DOHH2 (cell line): Measurements from ENCODE around the gene ABCC11.

ENCODE experiments used
- CTCF ChIP-seq: fragments of 200-600 bp; sonication (generic); IDR thresholded peaks from one replicate; pipeline ENCODE4 v1.5.1; 2014; ENCODE audit warnings: antibody characterized with exemption, mild to moderate bottlenecking, low read depth, low read length; ENCODE audit not compliant: poor library complexity, severe bottlenecking
- EZH2phosphoT487 ChIP-seq: fragments of 200-600 bp; sonication (generic); IDR thresholded peaks from 2 replicates; pipeline ENCODE4 v1.6.1; 2017; ENCODE audit warnings: borderline replicate concordance, mild to moderate bottlenecking, antibody characterized with exemption, low read length, moderate library complexity, mixed read lengths

GRCh38 chr16:48282636-48283263 is 35.4 kb upstream of the ABCC11 start:
- TF ChIP-seq EZH2phosphoT487 (no peak), CTCF (no peak)
